HG03558 (cell line): Measurements from ENCODE around the gene KRT78.

ENCODE experiments used
- ATAC-seq: cut with Tn5 transposase; IDR thresholded peaks from one replicate; pipeline ENCODE4 v1.9.1; 2021; ENCODE audit warnings: moderate number of reproducible peaks; ENCODE audit not compliant: unreplicated experiment; ENCODE audit errors: extremely low read depth

KRT78 gene

DNA sequence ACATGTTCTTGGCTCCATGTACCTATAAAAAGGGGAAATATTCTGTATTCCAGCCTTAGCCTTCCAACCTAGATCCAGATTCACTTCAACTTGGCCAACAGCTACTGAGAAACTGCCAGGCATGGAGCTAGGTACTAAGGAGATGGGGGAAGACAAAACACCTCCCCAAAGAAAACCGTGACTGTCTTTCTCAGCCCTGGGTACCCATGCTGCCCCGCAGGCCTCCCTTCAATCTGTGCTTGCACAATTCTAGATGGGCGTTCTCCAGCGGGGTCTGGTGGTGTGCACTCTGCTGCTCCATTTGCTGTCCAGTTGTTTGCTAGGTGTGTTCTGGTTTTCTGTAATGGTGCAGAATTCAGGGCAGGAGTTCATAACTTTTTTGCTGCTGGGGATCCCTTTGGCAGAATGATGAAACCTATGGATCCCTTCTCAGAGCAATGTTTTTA lies 34.1 kb downstream of the KRT78 start:
- ATAC-seq = no peak

DNA sequence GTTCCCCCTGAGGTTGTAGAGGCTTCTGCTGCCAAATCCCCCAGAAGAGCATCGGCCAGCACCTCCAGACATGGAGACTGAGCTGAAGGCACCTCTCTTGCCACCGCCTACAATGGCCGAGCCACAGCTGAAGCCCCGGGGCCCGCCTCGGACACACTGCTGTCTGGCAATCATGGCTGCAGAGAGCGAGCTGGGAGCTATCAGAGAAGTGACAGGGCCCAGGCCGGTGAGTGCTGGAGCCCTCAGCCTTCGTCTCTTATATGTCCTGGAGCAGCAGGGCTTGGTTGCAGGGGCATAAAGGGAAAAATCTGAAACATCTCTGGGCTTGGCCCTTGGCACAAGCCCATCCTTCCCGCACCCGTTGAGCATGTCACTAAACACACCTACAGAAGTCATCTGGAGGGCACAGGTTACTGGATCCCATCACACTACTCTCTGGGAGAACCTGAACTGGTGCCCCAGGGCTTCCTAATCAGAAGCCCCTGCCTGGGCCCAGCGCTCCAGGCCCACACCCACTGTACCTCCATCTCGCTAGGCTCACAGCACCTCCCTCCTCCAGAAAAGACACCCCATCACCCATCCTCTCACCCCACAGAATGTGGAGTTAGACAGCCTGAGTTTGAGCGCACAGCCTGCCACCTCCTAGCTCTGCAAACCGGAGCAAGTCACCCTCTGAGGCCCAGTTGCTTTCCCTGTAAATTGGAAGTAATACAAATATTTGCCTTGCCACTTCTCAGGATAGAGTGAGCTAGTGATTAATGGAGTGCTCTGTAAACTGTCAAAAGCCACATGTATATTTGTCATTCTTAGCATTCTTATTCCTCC lies 34.7 kb downstream of the KRT78 start, which contains the start of gene KRT4:
KRT4 (minus strand) TSS at position 232 of the 825 bp plus-strand sequence; CDS start at position 174, 58 bp downstream.
- no peak for ATAC-seq

DNA sequence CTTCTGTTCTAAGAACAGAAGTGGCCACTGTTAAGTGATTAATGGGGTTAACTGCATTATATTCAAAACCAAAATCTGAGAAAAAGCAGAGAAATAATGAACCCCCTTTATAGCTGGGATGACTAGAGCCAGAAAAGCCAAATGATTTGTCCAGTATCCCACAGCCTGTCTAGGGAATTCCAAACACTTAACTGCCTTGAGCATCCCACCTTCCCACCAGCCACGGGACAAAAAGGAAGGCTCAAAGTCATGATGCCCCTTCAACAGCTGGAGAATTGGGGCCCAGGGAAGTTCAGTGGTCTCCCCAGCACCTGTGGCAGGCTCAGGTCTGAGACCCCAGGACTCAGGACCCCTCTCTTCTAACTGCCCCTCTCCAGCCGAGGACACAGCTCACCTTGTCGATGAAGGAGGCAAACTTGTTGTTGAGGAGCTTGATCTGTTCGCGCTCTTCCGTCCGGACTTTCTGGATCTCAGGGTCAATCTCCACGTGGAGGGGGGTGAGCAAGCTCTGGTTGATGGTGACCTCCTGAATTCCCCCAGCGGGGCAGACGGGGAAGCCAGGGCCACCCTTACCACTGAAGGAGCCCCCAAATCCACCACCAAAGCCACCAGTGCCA lies 35.5 kb downstream of the KRT78 start:
- no peak for ATAC-seq

DNA sequence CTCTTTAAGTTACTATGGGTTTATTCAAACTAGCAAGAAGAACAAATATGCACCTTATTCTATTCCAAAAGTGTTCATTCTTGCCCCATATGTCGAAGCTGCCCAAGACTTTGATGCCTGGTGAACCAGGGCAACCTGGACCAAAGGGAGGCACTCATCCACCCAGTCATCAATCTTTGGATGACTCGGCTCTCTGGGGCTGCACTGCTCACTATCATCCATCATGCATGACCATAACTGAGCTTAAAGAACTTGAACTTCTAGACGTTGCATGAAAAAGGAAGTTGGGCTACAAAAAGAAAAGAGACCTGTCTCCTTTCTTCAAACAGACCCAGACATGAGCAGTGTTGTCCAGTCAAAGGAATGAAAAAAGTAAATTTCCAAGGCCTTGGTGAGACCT lies 36.0 kb downstream of the KRT78 start:
- no peak for ATAC-seq

GRCh38 chr12:52812073-52812400 lies 36.8 kb downstream of the KRT78 start:
- no peak for ATAC-seq

- ATAC-seq = no peak
These were observed 37.4 kb downstream of the KRT78 start for GRCh38 chr12:52811191-52812072.

DNA sequence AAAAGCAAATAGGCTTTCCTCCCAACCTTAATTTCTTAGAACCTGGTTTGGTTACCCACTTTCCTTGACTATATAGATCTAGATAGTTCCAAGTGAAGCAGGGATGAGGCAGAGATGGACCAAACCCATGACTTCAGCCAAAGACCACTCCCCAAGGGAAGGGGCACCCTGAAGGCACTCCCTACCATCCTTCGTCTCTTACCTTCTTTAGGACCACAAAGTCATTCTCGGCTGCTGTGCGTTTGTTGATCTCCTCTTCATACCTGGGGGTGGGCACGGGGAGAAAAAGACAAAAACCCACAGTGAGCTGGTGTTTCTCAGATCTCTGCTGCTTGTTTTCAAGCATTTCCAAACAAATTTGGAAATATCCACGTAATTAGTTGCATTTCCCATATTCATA lies 38.2 kb downstream of the KRT78 start:
- no peak for ATAC-seq

DNA sequence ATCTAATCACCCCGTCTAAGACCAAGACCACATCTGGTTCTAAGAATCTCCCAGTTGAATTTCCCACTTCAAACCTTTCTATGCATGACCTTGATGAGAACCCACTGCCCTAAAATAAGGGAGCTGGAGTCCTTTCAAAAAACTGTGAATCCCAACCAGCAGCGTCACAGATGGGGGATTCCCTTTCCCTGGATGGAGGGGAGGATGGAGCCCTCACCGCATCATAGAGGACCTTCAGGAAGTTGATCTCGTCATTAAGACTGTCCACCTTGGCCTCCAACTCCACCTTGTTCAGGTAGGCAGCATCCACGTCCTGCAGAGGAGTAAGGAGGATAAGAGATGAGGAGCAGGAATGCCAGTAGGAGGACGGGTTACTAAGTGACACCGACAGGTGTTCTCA lies 39.6 kb downstream of the KRT78 start:
- ATAC-seq = no peak

DNA sequence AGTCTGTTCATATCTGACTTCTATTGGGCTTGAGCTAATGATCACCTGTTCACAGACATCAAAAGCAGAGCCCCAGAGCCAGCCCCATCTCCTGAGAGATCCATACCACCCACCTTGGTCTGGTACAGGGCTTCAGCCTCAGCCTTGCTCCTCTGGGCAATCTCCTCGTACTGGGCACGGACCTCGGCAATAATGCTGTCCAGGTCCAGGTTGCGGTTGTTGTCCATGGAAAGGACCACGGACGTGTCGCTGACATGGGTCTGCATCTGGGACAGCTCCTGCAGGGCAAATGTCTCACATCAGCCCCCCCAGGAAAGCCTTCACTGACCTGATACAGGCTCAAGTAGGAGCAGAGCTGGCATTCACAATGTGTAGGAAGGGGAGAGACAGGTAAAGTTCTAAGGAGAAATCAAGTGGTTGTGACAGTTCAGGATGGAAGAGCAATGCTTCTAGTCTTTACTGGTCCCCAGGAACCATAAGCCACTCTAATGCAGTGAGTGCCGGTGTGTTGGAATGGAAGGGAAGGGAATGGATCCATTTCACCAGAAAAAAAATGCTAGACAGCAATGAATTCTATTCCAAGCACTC lies 40.1 kb downstream of the KRT78 start:
- no peak for ATAC-seq

- no peak for ATAC-seq
These were observed 41.0 kb downstream of the KRT78 start for GRCh38 chr12:52807544-52808470.

GRCh38 chr12:52806821-52807543 lies 41.8 kb downstream of the KRT78 start:
- ATAC-seq = no peak

GRCh38 chr12:52806169-52806811 lies 42.5 kb downstream of the KRT78 start:
- no peak for ATAC-seq

- ATAC-seq = no peak
These were observed 43.1 kb downstream of the KRT78 start for GRCh38 chr12:52805739-52806138.

GRCh38 chr12:52805000-52805399 lies 43.8 kb downstream of the KRT78 start:
- ATAC-seq = no peak

DNA sequence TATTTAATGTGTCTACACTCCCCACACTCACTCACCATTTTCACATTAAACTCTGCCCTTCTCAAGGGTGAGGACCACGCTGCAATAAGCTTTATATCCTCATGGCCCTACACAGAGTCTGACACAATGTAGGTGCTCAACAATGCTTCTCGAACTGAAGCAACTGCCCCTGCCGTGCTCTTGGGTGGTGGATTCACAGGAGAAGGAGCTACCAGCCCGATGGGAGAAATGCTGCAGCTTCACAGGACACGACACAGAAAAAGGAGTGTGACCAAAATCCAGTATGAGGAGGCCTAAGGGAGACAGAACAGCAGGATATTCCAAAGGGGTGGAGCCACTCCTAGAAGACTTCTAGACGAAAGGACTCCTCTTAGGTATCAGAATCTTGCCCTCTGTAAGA lies 46.4 kb downstream of the KRT78 start:
- no peak for ATAC-seq

GRCh38 chr12:52801773-52802172 lies 47.0 kb downstream of the KRT78 start:
- ATAC-seq = no peak

- ATAC-seq = no peak
These were observed 48.4 kb downstream of the KRT78 start for GRCh38 chr12:52800259-52800917.
